Subcutaneous abdominal adipose tissue (tissue), 5 donors: Measurements from ENCODE around the gene RALGAPA2.

Experiments
- H3K27ac ChIP-seq: one replicate; pipeline ENCODE4 v1.7.0; 2013; ENCODE audit warnings: low read depth, mild to moderate bottlenecking, inconsistent platforms, low read length, moderate library complexity
- H3K27me3 ChIP-seq, 5 donors: one replicate each; pipeline ENCODE4 v1.7.0; 2013; ENCODE audit warnings: low read length in 5 of 5, inconsistent platforms in 1 of 5; ENCODE audit not compliant: control insufficient read depth in 5 of 5, insufficient read depth in 4 of 5
- H3K36me3 ChIP-seq, 5 donors: one replicate each; pipeline ENCODE4 v1.7.0; 2013; ENCODE audit warnings: low read length in 5 of 5; ENCODE audit not compliant: control insufficient read depth in 5 of 5, insufficient read depth in 5 of 5
- H3K4me1 ChIP-seq, 5 donors: one replicate each; pipeline ENCODE4 v1.7.0; 2013; ENCODE audit warnings: low read length in 5 of 5, mild to moderate bottlenecking in 3 of 5, moderate library complexity in 1 of 5; ENCODE audit not compliant: control insufficient read depth in 5 of 5, insufficient read depth in 5 of 5
- H3K4me3 ChIP-seq, 5 donors: one replicate each; pipeline ENCODE4 v1.7.0; 2013; ENCODE audit warnings: low read length in 5 of 5, low read depth in 1 of 5
- H3K9ac ChIP-seq, 5 donors: one replicate each; pipeline ENCODE4 v1.7.0; 2013; ENCODE audit warnings: low read length in 5 of 5, mild to moderate bottlenecking in 4 of 5, moderate library complexity in 3 of 5
- H3K9me3 ChIP-seq, 5 donors: one replicate each; pipeline ENCODE4 v1.7.0; 2013; ENCODE audit warnings: low read length in 5 of 5; ENCODE audit not compliant: control insufficient read depth in 5 of 5
- donor health status: healthy.
- donor health status: healthy.
- donor health status: healthy.
- donor health status: healthy.
- donor health status: healthy.

The RALGAPA2 gene

DNA sequence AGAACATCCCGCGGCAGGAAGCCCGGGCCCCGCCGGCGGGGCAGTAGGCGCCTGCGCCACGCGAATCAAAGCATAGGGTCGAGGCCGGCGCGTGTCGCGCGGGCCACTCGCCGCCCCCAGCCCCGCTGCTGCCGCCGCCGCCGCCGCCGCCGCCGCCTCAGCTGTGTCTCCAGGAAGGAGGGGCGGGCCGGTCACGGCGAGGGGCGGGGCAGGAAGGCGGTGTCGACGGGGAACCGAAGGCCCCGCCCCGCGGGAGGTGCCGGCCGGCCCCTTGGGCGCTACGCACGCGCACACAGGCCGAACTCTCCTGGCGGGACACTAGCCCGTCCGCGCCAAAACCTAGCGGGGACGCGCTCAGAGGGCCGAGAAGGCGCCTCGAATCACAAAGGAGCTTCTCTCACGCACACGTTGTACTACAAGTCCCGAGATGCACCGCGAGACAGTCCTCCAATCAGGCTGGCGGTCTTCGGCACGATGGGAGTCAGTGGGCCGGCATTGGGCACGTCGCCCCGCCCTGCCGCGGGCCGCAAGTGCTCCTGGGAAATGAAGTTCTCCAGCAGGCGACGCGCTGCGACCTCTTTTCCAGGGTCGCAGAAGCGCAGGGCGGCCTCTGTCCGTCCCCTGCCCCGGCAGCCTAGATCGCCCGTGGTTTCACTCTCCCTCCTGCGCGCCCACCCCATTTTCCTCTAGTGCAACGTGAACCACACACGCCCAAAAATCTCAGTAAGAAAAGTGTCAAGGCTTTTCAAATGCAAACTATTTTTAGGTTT, at the start of gene RALGAPA2:
RALGAPA2 (minus strand) TSS at position 171 of the 770 bp plus-strand sequence; CDS start at position 7, 164 bp downstream.
- no peaks in the 10 kb centered on the region for H3K36me3 ChIP-seq
- H3K27ac ChIP-seq: peak within 1 kb of the TSS; percentile 81
- no peaks in the 10 kb centered on the region for H3K27me3 ChIP-seq
- peak within 1 kb of the TSS; percentile 48 to 90 (median 79) for H3K9ac ChIP-seq
- H3K4me1 ChIP-seq: peaks cover 1 to 36% (median 29%) of the 10 kb centered on the region in 5 donors
- peak within 1 kb of the TSS; percentile 67 to 87 (median 79) for H3K4me3 ChIP-seq
- no peaks in the 10 kb centered on the region for H3K9me3 ChIP-seq

DNA sequence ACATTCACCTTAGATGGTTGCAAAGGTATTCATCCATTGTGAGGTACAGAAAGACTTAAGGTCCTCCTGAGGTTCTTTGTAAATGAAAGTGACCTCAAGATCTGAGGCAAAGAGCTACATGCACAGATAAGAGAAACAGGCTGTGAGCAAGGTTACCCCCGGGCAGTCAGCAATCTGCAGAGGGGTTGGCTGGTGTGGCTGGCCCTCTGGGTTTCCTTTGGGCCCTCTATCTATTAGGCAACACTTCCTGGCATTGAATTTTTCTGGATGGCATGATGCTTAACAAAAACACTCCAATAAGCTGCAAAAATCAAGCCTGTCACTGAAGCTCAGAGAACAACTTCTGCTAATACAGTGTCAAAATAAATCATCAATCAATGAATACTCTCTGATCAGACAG, 48.9 kb upstream of the RALGAPA2 start:
- Histone ChIP-seq H3K27me3 (no peaks in the 10 kb centered on the region), H3K9me3 (no peaks in the 10 kb centered on the region), H3K4me3 (no peak overlapping the region), H3K36me3 (no peaks in the 10 kb centered on the region), H3K4me1 (peaks cover 0 to 45% (median 38%) of the 10 kb centered on the region in 5 donors), H3K27ac (no peak overlapping the region), H3K9ac (no peak overlapping the region)

- Histone ChIP-seq H3K9ac (no peak overlapping the region), H3K4me1 (peaks cover 0 to 43% (median 35%) of the 10 kb centered on the region in 5 donors), H3K36me3 (no peaks in the 10 kb centered on the region), H3K27ac (peak overlapping the region; percentile 42), H3K4me3 (no peak overlapping the region), H3K9me3 (no peaks in the 10 kb centered on the region), H3K27me3 (no peaks in the 10 kb centered on the region)
These were observed 46.7 kb upstream of the RALGAPA2 start for GRCh38 chr20:20759132-20759531.

DNA sequence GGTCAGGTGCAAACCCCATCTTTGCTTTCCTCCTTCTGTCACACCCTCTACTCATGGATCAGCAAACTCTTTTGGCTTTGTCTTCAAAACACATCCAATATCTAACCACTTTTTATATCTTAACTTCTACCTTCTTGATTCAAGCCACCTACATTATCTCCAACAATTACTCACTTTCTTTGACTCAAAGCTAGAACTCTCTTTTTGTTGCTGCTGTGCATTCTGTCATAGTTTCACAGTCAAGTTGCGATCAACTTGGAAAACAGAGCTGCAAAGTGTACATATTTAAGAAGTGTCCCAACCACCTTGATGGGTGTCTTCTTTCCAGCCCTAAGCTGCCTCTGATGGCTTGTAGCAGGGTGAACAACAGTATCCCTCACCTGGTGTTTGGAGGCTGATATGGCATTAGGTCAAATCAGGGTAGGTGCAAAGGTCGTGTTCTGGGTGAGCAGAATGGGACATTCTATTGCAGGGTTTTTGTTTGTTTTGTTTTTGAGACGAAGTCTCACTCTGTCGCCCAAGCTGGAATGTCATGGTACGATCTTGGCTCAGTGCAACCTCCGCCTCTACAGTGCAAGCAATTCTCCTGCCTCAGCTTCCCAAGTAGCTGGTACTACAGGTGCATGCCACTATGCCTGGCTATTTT, 43.4 kb upstream of the RALGAPA2 start:
- Histone ChIP-seq H3K4me1 (peaks cover 0 to 31% (median 8%) of the 10 kb centered on the region in 5 donors), H3K36me3 (no peaks in the 10 kb centered on the region), H3K27ac (no peak overlapping the region), H3K9me3 (no peaks in the 10 kb centered on the region), H3K9ac (no peak overlapping the region), H3K27me3 (no peaks in the 10 kb centered on the region), H3K4me3 (no peak overlapping the region)

GRCh38 chr20:20755231-20755630, 42.8 kb upstream of the RALGAPA2 start:
- H3K9me3 ChIP-seq: no peaks in the 10 kb centered on the region
- H3K27me3 ChIP-seq: no peaks in the 10 kb centered on the region
- H3K9ac ChIP-seq: no peak overlapping the region
- H3K4me1 ChIP-seq: peaks cover 0 to 27% (median 7%) of the 10 kb centered on the region in 5 donors
- H3K27ac ChIP-seq: no peak overlapping the region
- no peaks in the 10 kb centered on the region for H3K36me3 ChIP-seq
- H3K4me3 ChIP-seq: no peak overlapping the region

GRCh38 chr20:20754714-20755113, 42.3 kb upstream of the RALGAPA2 start:
- Histone ChIP-seq H3K27me3 (no peaks in the 10 kb centered on the region), H3K4me1 (peaks cover 0 to 22% (median 7%) of the 10 kb centered on the region in 5 donors), H3K9me3 (no peaks in the 10 kb centered on the region), H3K9ac (no peak overlapping the region), H3K4me3 (no peak overlapping the region), H3K27ac (no peak overlapping the region), H3K36me3 (no peaks in the 10 kb centered on the region)

GRCh38 chr20:20752712-20753111, 40.3 kb upstream of the RALGAPA2 start:
- no peak overlapping the region for H3K9ac ChIP-seq
- peak overlapping the region; percentile 69 for H3K27ac ChIP-seq
- peaks cover 0 to 9% (median 0%) of the 10 kb centered on the region in 5 donors for H3K4me1 ChIP-seq
- H3K4me3 ChIP-seq: no peak overlapping the region
- H3K36me3 ChIP-seq: no peaks in the 10 kb centered on the region
- H3K27me3 ChIP-seq: no peaks in the 10 kb centered on the region
- H3K9me3 ChIP-seq: peaks cover 0 to 8% (median 5%) of the 10 kb centered on the region in 5 donors

DNA sequence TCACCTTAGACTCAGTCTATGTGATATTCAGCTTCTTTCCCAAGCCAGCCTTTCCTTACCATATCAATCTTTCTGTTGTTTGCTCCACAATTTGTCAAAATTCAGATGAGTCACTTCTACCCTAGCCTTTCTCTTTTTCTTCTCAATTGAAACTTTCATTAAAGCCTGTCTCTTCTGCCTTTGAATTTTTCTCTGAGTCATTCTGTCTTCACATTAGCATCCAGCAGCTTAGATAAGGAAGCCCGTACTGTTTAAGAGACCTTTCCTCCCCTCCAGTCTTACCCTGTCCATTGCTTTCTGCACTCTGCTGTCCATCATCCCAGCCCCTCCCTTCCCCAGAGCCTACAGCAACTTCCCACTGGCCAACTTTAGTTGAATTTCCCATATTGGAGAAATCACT, 34.9 kb upstream of the RALGAPA2 start:
- H3K4me1 ChIP-seq: peaks cover 11 to 38% (median 30%) of the 10 kb centered on the region in 5 donors
- H3K9ac ChIP-seq: no peak overlapping the region
- H3K27me3 ChIP-seq: no peaks in the 10 kb centered on the region
- no peaks in the 10 kb centered on the region for H3K36me3 ChIP-seq
- no peak overlapping the region for H3K27ac ChIP-seq
- H3K9me3 ChIP-seq: peaks cover 0 to 8% (median 5%) of the 10 kb centered on the region in 5 donors
- H3K4me3 ChIP-seq: no peak overlapping the region

DNA sequence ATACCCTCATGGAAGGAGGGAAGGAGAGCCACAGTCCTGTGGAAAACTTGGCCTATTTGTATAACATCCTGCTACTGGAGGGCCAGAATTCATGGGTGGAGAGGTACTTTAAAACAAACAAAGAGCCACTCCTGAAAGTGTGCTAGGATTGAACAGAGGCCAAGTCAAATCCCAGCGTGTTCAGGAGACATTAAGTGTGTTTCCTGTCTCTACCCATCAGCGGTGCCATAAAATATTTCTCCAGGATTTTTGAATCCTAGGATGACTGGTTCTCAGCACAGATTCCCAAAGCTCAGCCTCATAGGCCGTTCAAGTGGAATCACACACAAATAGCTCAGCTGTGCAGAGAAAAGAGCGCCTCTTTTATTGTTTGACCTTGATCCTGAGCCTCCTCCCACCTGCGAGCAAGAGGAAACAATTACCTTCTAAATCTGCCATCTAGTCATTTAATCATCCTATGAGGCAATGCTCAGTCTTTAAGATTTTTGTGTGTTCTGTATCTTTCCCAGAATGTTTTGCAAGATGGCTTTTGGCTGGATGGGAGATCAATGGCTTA, 31.8 kb upstream of the RALGAPA2 start:
- Histone ChIP-seq H3K27ac (peak overlapping the region; percentile 78), H3K27me3 (no peaks in the 10 kb centered on the region), H3K36me3 (no peaks in the 10 kb centered on the region), H3K4me3 (peak overlapping the region; percentile 17 to 61 (median 32)), H3K4me1 (peaks cover 22 to 56% (median 50%) of the 10 kb centered on the region in 5 donors), H3K9me3 (peaks cover 0 to 8% (median 5%) of the 10 kb centered on the region in 5 donors), H3K9ac (peak overlapping the region in 4 of 5 donors; percentile 14 to 69 (median 58))
